PC-9 (cell line): Measurements from ENCODE around the gene SH3PXD2A.

Experiments used
- EZH2 ChIP-seq: fragments of 200-600 bp; sonication (generic); IDR thresholded peaks from 2 replicates; pipeline ENCODE4 v1.8.0; 2017; ENCODE audit warnings: antibody characterized with exemption, low read depth
- TF ChIP-seq, protein P1 (sequence below): fragments of 200-600 bp; sonication (generic); conservative IDR thresholded peaks from 2 replicates; pipeline ENCODE4 v1.6.1; 2017; ENCODE audit warnings: mixed run types, antibody characterized with exemption, mild to moderate bottlenecking, moderate library complexity

DNA sequence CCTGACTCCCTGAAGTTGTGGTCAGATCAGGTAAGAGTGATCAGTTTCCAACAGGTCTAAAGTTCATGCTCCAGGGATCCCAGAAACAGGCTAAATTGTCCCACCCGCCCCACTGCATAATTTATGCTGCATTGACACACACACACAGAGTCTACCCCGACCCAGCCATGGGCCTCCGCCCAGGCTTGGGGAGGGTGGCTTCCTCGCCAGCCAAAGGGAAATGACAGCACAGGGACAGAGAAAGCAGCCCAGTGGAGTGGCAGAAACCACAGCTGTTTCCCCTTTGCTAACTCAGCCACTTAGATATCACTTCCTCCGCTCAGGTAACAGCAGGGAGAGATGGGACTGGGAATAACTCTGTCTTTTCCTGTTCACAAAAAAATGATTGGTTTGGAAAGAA, 9.4 kb downstream of the SH3PXD2A start:
- TF ChIP-seq, protein P1, sequence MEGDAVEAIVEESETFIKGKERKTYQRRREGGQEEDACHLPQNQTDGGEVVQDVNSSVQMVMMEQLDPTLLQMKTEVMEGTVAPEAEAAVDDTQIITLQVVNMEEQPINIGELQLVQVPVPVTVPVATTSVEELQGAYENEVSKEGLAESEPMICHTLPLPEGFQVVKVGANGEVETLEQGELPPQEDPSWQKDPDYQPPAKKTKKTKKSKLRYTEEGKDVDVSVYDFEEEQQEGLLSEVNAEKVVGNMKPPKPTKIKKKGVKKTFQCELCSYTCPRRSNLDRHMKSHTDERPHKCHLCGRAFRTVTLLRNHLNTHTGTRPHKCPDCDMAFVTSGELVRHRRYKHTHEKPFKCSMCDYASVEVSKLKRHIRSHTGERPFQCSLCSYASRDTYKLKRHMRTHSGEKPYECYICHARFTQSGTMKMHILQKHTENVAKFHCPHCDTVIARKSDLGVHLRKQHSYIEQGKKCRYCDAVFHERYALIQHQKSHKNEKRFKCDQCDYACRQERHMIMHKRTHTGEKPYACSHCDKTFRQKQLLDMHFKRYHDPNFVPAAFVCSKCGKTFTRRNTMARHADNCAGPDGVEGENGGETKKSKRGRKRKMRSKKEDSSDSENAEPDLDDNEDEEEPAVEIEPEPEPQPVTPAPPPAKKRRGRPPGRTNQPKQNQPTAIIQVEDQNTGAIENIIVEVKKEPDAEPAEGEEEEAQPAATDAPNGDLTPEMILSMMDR, result no peak
- no peak for TF ChIP-seq EZH2
